H1 (cell line): ENCODE data around the gene SLX9. TPM values are rescaled to one million over a fixed set of nuclear protein-coding genes. Genes with fewer than 3 reads are reported as not detected.

ENCODE experiments used
- CTCF ChIA-PET: fragments of 300-600 bp; sonication (Branson Sonifier 250); formaldehyde crosslinking; loops from one replicate; lab custom pipeline; 2021; ENCODE audit not compliant: partially characterized antibody; lab: Charles Lee
- POLR2A ChIA-PET: fragments of 300-600 bp; sonication (Branson Sonifier 250); formaldehyde crosslinking; loops from one replicate; lab custom pipeline; 2021; ENCODE audit warnings: inconsistent platforms; ENCODE audit not compliant: partially characterized antibody; lab: Charles Lee
- DNase-seq, 2 experiments: peaks; one replicate each; pipeline versions ENCODE4 v3.0.0 to v3.0.0-alpha.2; 2010 to 2022; ENCODE audit warnings: low spot score in 2 of 2, low read depth in 1 of 2, mixed read lengths in 1 of 2
- FAIRE-seq: peaks from 2 replicates; lab custom pipeline; 2011; peaks lifted over from hg19 to GRCh38; lab: Jason Lieb, UNC
- H2AFZ ChIP-seq: 2 replicates; pipeline ENCODE4 v1.8.1; 2012; ENCODE audit warnings: low read length, inconsistent platforms
- H2AK5ac ChIP-seq: 2 replicates; pipeline ENCODE4 v1.6.1; 2013; ENCODE audit warnings: low read depth, low read length
- H2BK120ac ChIP-seq: replicated peaks from 2 replicates; pipeline ENCODE3; 2013; ENCODE audit warnings: low read depth, low read length, inconsistent platforms
- H2BK12ac ChIP-seq: 2 replicates; pipeline ENCODE4 v1.6.1; 2013; ENCODE audit warnings: low read depth, low read length
- H2BK15ac ChIP-seq: 2 replicates; pipeline ENCODE4 v1.6.1; 2013; ENCODE audit warnings: low read length
- H2BK20ac ChIP-seq: 2 replicates; pipeline ENCODE4 v1.6.1; 2013; ENCODE audit warnings: low read length
- H2BK5ac ChIP-seq: 2 replicates; pipeline ENCODE4 v1.6.1; 2013; ENCODE audit warnings: low read depth, low read length
- H3K14ac ChIP-seq: 2 replicates; pipeline ENCODE4 v1.6.1; 2013; ENCODE audit warnings: inconsistent platforms; ENCODE audit not compliant: insufficient read length
- H3K18ac ChIP-seq: 2 replicates; pipeline ENCODE4 v1.6.1; 2013; ENCODE audit warnings: low read length; ENCODE audit errors: extremely low read depth
- H3K23ac ChIP-seq: 2 replicates; pipeline ENCODE4 v1.6.1; 2013; ENCODE audit warnings: inconsistent platforms; ENCODE audit not compliant: insufficient read length
- H3K23me2 ChIP-seq: 2 replicates; pipeline ENCODE4 v1.6.1; 2013; ENCODE audit warnings: low read depth, low read length
- H3K27ac ChIP-seq: 2 replicates; pipeline ENCODE4 v1.6.1; 2011; ENCODE audit warnings: low read depth, low read length, inconsistent platforms
- H3K27me3 ChIP-seq, 4 experiments: replicated peaks in 1 of 4; 1 replicate in 1 of 4; 2 replicates in 3 of 4; pipeline versions ENCODE4 v1.6.1 to v1.8.1; 2011 to 2013; ENCODE audit warnings: low read length in 3 of 4, mild to moderate bottlenecking in 3 of 4, inconsistent platforms in 2 of 4, mixed read lengths in 2 of 4, moderate library complexity in 1 of 4; ENCODE audit not compliant: control insufficient read depth in 3 of 4, insufficient read depth in 3 of 4; ENCODE audit errors: extremely low read depth in 1 of 4
- H3K36me3 ChIP-seq, 4 experiments: 2 replicates each; pipeline versions ENCODE4 v1.6.1 to v1.8.1; 2011 to 2013; ENCODE audit warnings: mild to moderate bottlenecking in 4 of 4, low read length in 3 of 4, moderate library complexity in 2 of 4, control low read depth in 1 of 4, inconsistent platforms in 1 of 4; ENCODE audit not compliant: insufficient read depth in 4 of 4, control insufficient read depth in 2 of 4
- H3K4ac ChIP-seq: replicated peaks from 2 replicates; pipeline ENCODE3; 2013; ENCODE audit warnings: low read length, low read depth, mixed read lengths, inconsistent platforms; ENCODE audit not compliant: insufficient read length
- H3K4me1 ChIP-seq, 4 experiments: replicated peaks in 1 of 4; 1 replicate in 1 of 4; 2 replicates in 3 of 4; pipeline versions ENCODE4 v1.6.1 to v1.8.1; 2011 to 2013; ENCODE audit warnings: low read length in 3 of 4, inconsistent platforms in 2 of 4, mixed read lengths in 1 of 4; ENCODE audit not compliant: insufficient read depth in 4 of 4, control insufficient read depth in 3 of 4
- H3K4me2 ChIP-seq, 2 experiments: 2 replicates each; pipeline versions ENCODE4 v1.6.1 to v1.8.1; 2011 to 2013; ENCODE audit warnings: low read depth in 2 of 2, low read length in 2 of 2, control low read depth in 1 of 2, inconsistent platforms in 1 of 2, mild to moderate bottlenecking in 1 of 2; ENCODE audit not compliant: insufficient read depth in 1 of 2
- H3K4me3 ChIP-seq, 4 experiments: fragments of 200-600, 300-600 bp in 1 of 4; sonication (generic), shearing (Covaris generic), sonication (Bioruptor Twin) in 1 of 4; 2 replicates each; pipeline versions ENCODE4 v1.5.1 to v1.8.1; 2011 to 2016; ENCODE audit warnings: low read length in 4 of 4, low read depth in 3 of 4, control low read depth in 2 of 4, inconsistent platforms in 2 of 4, mild to moderate bottlenecking in 2 of 4, mixed read lengths in 1 of 4, moderate library complexity in 1 of 4; ENCODE audit not compliant: insufficient read depth in 2 of 4; ENCODE audit errors: extremely low read depth in 1 of 4
- H3K56ac ChIP-seq: replicated peaks from 2 replicates; pipeline ENCODE3; 2013; ENCODE audit warnings: low read depth, mild to moderate bottlenecking, mixed read lengths, low read length, inconsistent platforms; ENCODE audit not compliant: insufficient read length
- H3K79me1 ChIP-seq: 2 replicates; pipeline ENCODE4 v1.6.1; 2013; ENCODE audit warnings: low read depth, low read length, control low read depth
- H3K79me2 ChIP-seq, 2 experiments: 2 replicates each; pipeline versions ENCODE4 v1.6.1 to v1.8.1; 2012 to 2013; ENCODE audit warnings: low read length in 2 of 2, mild to moderate bottlenecking in 2 of 2, inconsistent platforms in 1 of 2; ENCODE audit not compliant: insufficient read depth in 2 of 2, control insufficient read depth in 1 of 2
- H3K9ac ChIP-seq, 4 experiments: replicated peaks in 1 of 4; 1 replicate in 1 of 4; 2 replicates in 3 of 4; pipeline versions ENCODE4 v1.6.1 to v1.8.1; 2011 to 2013; ENCODE audit warnings: low read depth in 3 of 4, low read length in 3 of 4, control low read depth in 2 of 4, mild to moderate bottlenecking in 2 of 4, moderate library complexity in 2 of 4, inconsistent platforms in 1 of 4; ENCODE audit errors: extremely low read depth in 1 of 4
- H3K9me3 ChIP-seq, 2 experiments: 2 replicates each; pipeline versions ENCODE4 v1.6.1 to v1.8.1; 2012 to 2013; ENCODE audit warnings: mild to moderate bottlenecking in 2 of 2, moderate library complexity in 2 of 2, control low read depth in 1 of 2, inconsistent platforms in 1 of 2, low read depth in 1 of 2, low read length in 1 of 2, mixed read lengths in 1 of 2; ENCODE audit not compliant: insufficient read depth in 2 of 2
- H4K20me1 ChIP-seq, 2 experiments: replicated peaks in 1 of 2; 2 replicates each; pipeline versions ENCODE3 to v1.8.1; 2011 to 2013; ENCODE audit warnings: inconsistent platforms in 2 of 2, low read length in 2 of 2, mild to moderate bottlenecking in 1 of 2; ENCODE audit not compliant: insufficient read depth in 2 of 2, control insufficient read depth in 1 of 2
- H4K5ac ChIP-seq: 2 replicates; pipeline ENCODE4 v1.6.1; 2013; ENCODE audit warnings: low read length, low read depth, mixed read lengths, inconsistent platforms; ENCODE audit not compliant: insufficient read length
- H4K8ac ChIP-seq: 2 replicates; pipeline ENCODE4 v1.8.0; 2013; ENCODE audit warnings: mild to moderate bottlenecking, moderate library complexity, low read length, inconsistent platforms; ENCODE audit not compliant: insufficient read depth; ENCODE audit errors: extremely low read depth
- H4K91ac ChIP-seq: replicated peaks from 2 replicates; pipeline ENCODE3; 2013; ENCODE audit warnings: low read length, mixed read lengths, inconsistent platforms; ENCODE audit not compliant: insufficient read length
- EP300 ChIP-seq, 2 experiments: IDR thresholded peaks; 1 replicate in 1 of 2; 2 replicates in 1 of 2; pipeline ENCODE4 v1.6.1; 2011 to 2012; ENCODE audit warnings: low read depth in 2 of 2, low read length in 2 of 2, mild to moderate bottlenecking in 2 of 2, borderline replicate concordance in 1 of 2, inconsistent platforms in 1 of 2, moderate library complexity in 1 of 2
- SP4 ChIP-seq: IDR thresholded peaks from 2 replicates; pipeline ENCODE4 v1.6.1; 2012; ENCODE audit warnings: low read length, inconsistent platforms
- YY1 ChIP-seq: IDR thresholded peaks from 2 replicates; pipeline ENCODE4 v1.6.1; 2011; ENCODE audit warnings: low read depth, mild to moderate bottlenecking, low read length
- WGBS, 2 experiments: shearing (Covaris generic) in 1 of 2; methylation state at CpG; one replicate each; pipeline versions ENCODE4 v1.1.6 to v1.1.7; 2013 to 2015; ENCODE audit warnings: low lambda C conversion rate in 2 of 2, mixed read lengths in 2 of 2, inconsistent platforms in 1 of 2, low coverage in 1 of 2, missing lambda C conversion rate in 1 of 2; ENCODE audit not compliant: insufficient replicate concordance in 2 of 2, insufficient coverage in 1 of 2, insufficient read length in 1 of 2; ENCODE audit errors: extremely low coverage in 1 of 2, missing lambda C conversion rate in 1 of 2; 5-methylcytosine and 5-hydroxymethylcytosine counted together
- polyA plus RNA-seq, 7 experiments: library from polyadenylated mRNA; depleted of rRNA in 3 of 7; stranded (reverse) in 5 of 7; unstranded in 2 of 7; fragments of >200 nt in 5 of 7; fragments of 200-250 nt in 2 of 7; gene quantifications; 1 replicate in 5 of 7; 2 replicates in 1 of 7; 4 replicates in 1 of 7; pipeline versions ENCODE4 v1.2.1 to v1.2.3, GENCODE V29; 2011 to 2013; ENCODE audit warnings: missing spikeins in 2 of 7, mixed read lengths in 2 of 7
- total RNA-seq: library from RNA; stranded (reverse); fragmentation: NEBNext Ultra II Directional; extraction: Animal tissue kit (Norgen Biotek cat#: 25700); gene quantifications from 2 replicates; pipeline ENCODE4 v1.2.1, GENCODE V29; 2021

The SLX9 gene
- total and polyA plus RNA-seq, 2 of the 8 experiments (the other 6 are each of a cell fraction or from before 2014, with no cell fraction given), result 17.7 to 57.3 TPM

DNA sequence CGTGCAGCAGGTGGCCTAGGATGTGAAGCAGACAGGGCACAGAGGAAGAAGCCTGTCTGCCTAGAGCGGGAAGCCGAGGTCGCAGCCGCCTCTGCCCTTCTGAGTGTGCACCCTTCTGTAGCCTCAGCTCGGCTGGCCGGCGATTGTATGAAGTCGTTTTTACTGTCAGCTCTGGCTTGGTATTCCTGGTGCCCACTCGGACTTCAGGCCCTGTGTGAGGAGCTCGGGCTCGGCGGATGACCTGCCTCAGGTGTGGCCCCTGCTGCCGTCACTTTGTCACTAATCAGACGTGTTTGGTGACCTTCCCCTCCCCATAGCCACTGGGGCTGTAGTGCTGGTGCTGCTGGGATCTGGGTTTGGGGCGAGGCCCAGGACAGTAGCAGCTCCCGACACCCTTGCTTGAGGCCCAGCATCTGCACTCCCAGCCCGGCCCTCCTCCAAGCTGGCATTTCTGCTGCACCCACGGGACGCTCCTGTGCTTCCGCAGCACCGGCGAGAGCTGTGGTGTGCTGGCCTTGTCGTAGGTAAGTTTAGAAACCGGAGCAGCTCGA lies 18.1 kb downstream of the SLX9 start:
- H3K27me3 ChIP-seq, result no peaks in the 10 kb centered on the region
- H3K4me2 ChIP-seq, result no peak overlapping the region
- peaks cover 19 to 47% of the 10 kb centered on the region in 2 experiments for H4K20me1 ChIP-seq
- no peak overlapping the region for H3K4ac ChIP-seq
- no peak overlapping the region for H2BK120ac ChIP-seq
- peaks cover 0 to 57% of the 10 kb centered on the region in 2 experiments; a peak in 2 of 4 replicates for H3K79me2 ChIP-seq
- H3K79me1 ChIP-seq, result peaks cover 24% of the 10 kb centered on the region
- H3K36me3 ChIP-seq, result peaks cover 12 to 39% (median 22%) of the 10 kb centered on the region in 4 experiments
- H2AFZ ChIP-seq, result no peak overlapping the region
- 87% methylated on average over 23 of the region's 26 CpGs; no CpG with 5 or more reads in 1 of the 2 experiments for WGBS, 2 experiments
- no peak overlapping the region for H3K27ac ChIP-seq
- H2BK12ac ChIP-seq, result no peak overlapping the region
- H4K91ac ChIP-seq, result no peak overlapping the region
- DNase-seq (no peak), FAIRE-seq (no peak)
- H4K5ac ChIP-seq, result no peak overlapping the region
- no peak overlapping the region for H3K18ac ChIP-seq
- H2AK5ac ChIP-seq, result no peak overlapping the region
- no peak overlapping the region for H3K4me3 ChIP-seq
- H3K23ac ChIP-seq, result no peak overlapping the region
- no peak overlapping the region for H3K14ac ChIP-seq
- no peak for TF ChIP-seq YY1
- no peak for TF ChIP-seq SP4
- no peak for TF ChIP-seq EP300 (IDR thresholded peaks at IDR 0.05; ENCODE audit: borderline replicate concordance in 1 of 2, low read depth in 2 of 2, low read length in 2 of 2)
- peak overlapping the region; percentile 83 for H4K8ac ChIP-seq
- H2BK5ac ChIP-seq, result no peak overlapping the region
- H3K4me1 ChIP-seq, result no peaks in the 10 kb centered on the region
- ChIA-PET POLR2A (interaction anchor here (0.6 to 1.7 kb wide), 6 partner anchors 9 to 439 kb away, joined by 3 to 8 read pairs (median 3); no protein-coding TSS in a partner anchor), CTCF (interaction anchor here (0.7 to 3.4 kb wide), 6 partner anchors 8 to 181 kb away, joined by 3 to 19 read pairs (median 4); no protein-coding TSS in a partner anchor)
- H3K9me3 ChIP-seq, result no peaks in the 10 kb centered on the region
- H3K23me2 ChIP-seq, result no peaks in the 10 kb centered on the region
- H2BK20ac ChIP-seq, result no peak overlapping the region
- H2BK15ac ChIP-seq, result no peak overlapping the region
- H3K56ac ChIP-seq, result no peak overlapping the region
- H3K9ac ChIP-seq, result 0 out of 7 replicates have a peak overlapping the region, but pooled peaks of 1 of the 4 experiments have one; percentile 6
